Osteoblast (primary cell): ENCODE measurements around the gene CFAP410. TPM values are rescaled to one million over a fixed set of nuclear protein-coding genes. Genes with fewer than 3 reads are reported as not detected.

ENCODE experiments used
- DNase-seq: peaks from one replicate; pipeline ENCODE4 v3.0.0; 2011; ENCODE audit warnings: low spot score, mixed read lengths; ENCODE audit not compliant: insufficient read length; ENCODE audit errors: missing footprints
- H2AFZ ChIP-seq: 2 replicates; pipeline ENCODE4 v1.6.0; 2011; ENCODE audit warnings: mild to moderate bottlenecking, low read length
- H3K27ac ChIP-seq: 2 replicates; pipeline ENCODE4 v1.5.1; 2011; ENCODE audit warnings: mild to moderate bottlenecking, low read depth, low read length, moderate library complexity
- H3K27me3 ChIP-seq: 2 replicates; pipeline ENCODE4 v1.6.0; 2012; ENCODE audit warnings: mild to moderate bottlenecking, control low read depth, inconsistent platforms, low read length, moderate library complexity; ENCODE audit not compliant: insufficient read depth
- H3K36me3 ChIP-seq: 2 replicates; pipeline ENCODE4 v1.5.1; 2011; ENCODE audit warnings: mild to moderate bottlenecking, low read length, control low read depth, moderate library complexity; ENCODE audit not compliant: insufficient read depth
- H3K4me1 ChIP-seq: 2 replicates; pipeline ENCODE4 v1.5.1; 2011; ENCODE audit warnings: mild to moderate bottlenecking, low read length, control low read depth, moderate library complexity; ENCODE audit not compliant: insufficient read depth
- H3K4me2 ChIP-seq: 2 replicates; pipeline ENCODE4 v1.6.0; 2011; ENCODE audit warnings: mild to moderate bottlenecking, low read length; ENCODE audit not compliant: insufficient read depth
- H3K4me3 ChIP-seq: fragments of 200-600 bp; sonication (generic); 3 replicates; pipeline ENCODE4 v1.5.1; 2012; ENCODE audit warnings: mild to moderate bottlenecking, low read length, inconsistent platforms; ENCODE audit not compliant: insufficient read depth
- H3K79me2 ChIP-seq: 2 replicates; pipeline ENCODE4 v1.6.0; 2012; ENCODE audit warnings: mild to moderate bottlenecking, low read length, control low read depth, inconsistent platforms; ENCODE audit not compliant: insufficient read depth
- H3K9me3 ChIP-seq: 2 replicates; pipeline ENCODE4 v1.5.1; 2011; ENCODE audit warnings: low read depth, low read length, control low read depth
- H4K20me1 ChIP-seq: 2 replicates; pipeline ENCODE4 v1.6.0; 2012; ENCODE audit warnings: mild to moderate bottlenecking, low read length, control low read depth; ENCODE audit not compliant: insufficient read depth
- CTCF ChIP-seq: IDR thresholded peaks from 2 replicates; pipeline ENCODE4 v1.5.1; 2011; ENCODE audit warnings: mild to moderate bottlenecking, low read depth, low read length, moderate library complexity; ENCODE audit errors: extremely low read depth
- total RNA-seq: library from RNA; depleted of rRNA; stranded (reverse); fragments of >200 nt; gene quantifications from 2 replicates; pipeline ENCODE4 v1.2.3, GENCODE V29; 2012

CFAP410 gene
- total RNA-seq, 1 donor: 14.5 TPM

GRCh38 chr21:44301141-44301540 is 38.0 kb downstream of the CFAP410 start:
- Histone ChIP-seq H4K20me1 (peaks cover 40% of the 10 kb centered on the region), H3K9me3 (no peaks in the 10 kb centered on the region), H3K4me3 (peak overlapping the region; percentile 80), H3K36me3 (no peaks in the 10 kb centered on the region), H3K79me2 (peaks cover 49% of the 10 kb centered on the region), H3K4me2 (peak overlapping the region; percentile 89), H3K27ac (no peak overlapping the region), H3K4me1 (peaks cover 10% of the 10 kb centered on the region), H3K27me3 (no peaks in the 10 kb centered on the region), H2AFZ (no peak overlapping the region)
- no peak for DNase-seq
- TF ChIP-seq CTCF: no peak

- H3K9me3 ChIP-seq: no peaks in the 10 kb centered on the region
- H3K4me1 ChIP-seq: peaks cover 10% of the 10 kb centered on the region
- H3K4me3 ChIP-seq: peak overlapping the region; percentile 80
- H3K27me3 ChIP-seq: no peaks in the 10 kb centered on the region
- H3K4me2 ChIP-seq: peak overlapping the region; percentile 89
- no peaks in the 10 kb centered on the region for H3K36me3 ChIP-seq
- H2AFZ ChIP-seq: peak overlapping the region; percentile 62
- peaks cover 32% of the 10 kb centered on the region for H4K20me1 ChIP-seq
- H3K27ac ChIP-seq: no peak overlapping the region
- peak; percentile 100 for DNase-seq
- TF ChIP-seq CTCF: no peak
- peaks cover 41% of the 10 kb centered on the region for H3K79me2 ChIP-seq
Measured at GRCh38 chr21:44300262-44300959, 38.8 kb downstream of the CFAP410 start.

GRCh38 chr21:44299458-44300261 is 39.5 kb downstream of the CFAP410 start, which contains the start of gene PFKL:
TSS of gene PFKL (plus strand) at chr21:44300053. CDS start at chr21:44300106, 53 bp downstream.
- no peak for TF ChIP-seq CTCF
- H2AFZ ChIP-seq: peak within 1 kb of the TSS; percentile 89
- no peaks in the 10 kb centered on the region for H3K36me3 ChIP-seq
- peak; percentile 100 for DNase-seq
- H4K20me1 ChIP-seq: peaks cover 26% of the 10 kb centered on the region
- peak within 1 kb of the TSS; percentile 58 for H3K27ac ChIP-seq
- peak within 1 kb of the TSS; percentile 89 for H3K4me2 ChIP-seq
- peak within 1 kb of the TSS; percentile 80 for H3K4me3 ChIP-seq
- H3K9me3 ChIP-seq: no peaks in the 10 kb centered on the region
- H3K27me3 ChIP-seq: no peaks in the 10 kb centered on the region
- H3K4me1 ChIP-seq: peaks cover 10% of the 10 kb centered on the region
- peaks cover 34% of the 10 kb centered on the region for H3K79me2 ChIP-seq

GRCh38 chr21:44299085-44299457 is 40.1 kb downstream of the CFAP410 start:
- DNase-seq: no peak
- H2AFZ ChIP-seq: peak overlapping the region; percentile 89
- TF ChIP-seq CTCF: no peak
- peak overlapping the region; percentile 80 for H3K4me3 ChIP-seq
- peaks cover 23% of the 10 kb centered on the region for H4K20me1 ChIP-seq
- H3K4me1 ChIP-seq: peaks cover 10% of the 10 kb centered on the region
- H3K27me3 ChIP-seq: no peaks in the 10 kb centered on the region
- peaks cover 30% of the 10 kb centered on the region for H3K79me2 ChIP-seq
- H3K36me3 ChIP-seq: no peaks in the 10 kb centered on the region
- no peaks in the 10 kb centered on the region for H3K9me3 ChIP-seq
- H3K4me2 ChIP-seq: peak overlapping the region; percentile 89
- peak overlapping the region; percentile 58 for H3K27ac ChIP-seq
